ENCODE results near the gene TP73. TPM values are rescaled to one million over a fixed set of nuclear protein-coding genes. Genes with fewer than 3 reads are reported as not detected.

TP73 gene
- polyA plus RNA-seq, 1 experiment = not detected

DNA sequence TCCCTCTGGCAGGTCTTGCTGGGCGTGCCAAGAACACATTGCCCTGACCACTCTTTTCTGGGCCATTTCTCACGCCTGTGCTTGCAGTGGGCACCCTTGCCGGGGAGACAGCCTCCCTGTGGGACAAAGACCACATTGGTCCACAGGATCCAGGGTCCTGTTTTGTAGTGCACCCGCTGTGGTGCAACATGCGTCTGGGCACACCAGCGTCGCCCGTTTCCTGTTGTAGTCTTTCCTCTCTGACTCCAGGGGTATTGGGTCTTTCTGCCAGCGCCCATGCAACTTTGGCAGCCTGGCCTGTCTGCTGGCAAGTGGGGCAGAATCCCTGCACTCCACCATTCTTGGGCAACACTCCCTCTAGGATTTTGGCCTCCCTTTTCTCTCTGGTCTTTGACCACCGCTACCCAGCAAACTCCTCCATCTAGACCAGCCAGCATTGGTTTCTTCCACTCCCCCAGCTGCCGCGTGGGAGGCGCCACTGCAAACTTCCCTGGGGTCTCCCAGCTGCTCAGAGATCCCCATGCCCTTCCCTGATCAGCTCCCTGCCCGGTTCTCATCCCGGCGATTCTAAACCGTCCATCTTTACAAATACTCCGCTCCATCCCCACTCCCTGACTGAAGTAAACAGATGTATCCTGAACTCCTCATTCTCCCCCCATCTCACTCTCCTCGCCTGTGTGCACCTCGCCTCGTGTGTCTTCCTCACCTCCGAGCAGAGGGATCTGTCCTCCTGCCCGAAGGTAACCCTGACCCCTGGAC is 28.7 kb upstream of the TP73 start:
- ChIA-PET CTCF (interaction anchor here (0.9 to 6.4 kb wide), 2 partner anchors 35 to 171 kb away, joined by 4 to 64 read pairs; no protein-coding TSS in a partner anchor), POLR2A (no interaction called here)
- no peak for DNase-seq (ENCODE audit: low read depth, low spot score)
- Histone ChIP-seq H3K27me3 (ENCODE audit: control insufficient read depth, insufficient read depth, low read length) (no peaks in the 10 kb centered on the region), H3K4me3 (ENCODE audit: low read depth, low read length) (peak overlapping the region; percentile 88), H3K9me3 (ENCODE audit: control insufficient read depth, insufficient read depth, low read length) (no peaks in the 10 kb centered on the region; the same call in 1 of the 2 replicates), H3K27ac (ENCODE audit: low read depth, low read length) (no peak overlapping the region)
- TF ChIP-seq, protein P1, sequence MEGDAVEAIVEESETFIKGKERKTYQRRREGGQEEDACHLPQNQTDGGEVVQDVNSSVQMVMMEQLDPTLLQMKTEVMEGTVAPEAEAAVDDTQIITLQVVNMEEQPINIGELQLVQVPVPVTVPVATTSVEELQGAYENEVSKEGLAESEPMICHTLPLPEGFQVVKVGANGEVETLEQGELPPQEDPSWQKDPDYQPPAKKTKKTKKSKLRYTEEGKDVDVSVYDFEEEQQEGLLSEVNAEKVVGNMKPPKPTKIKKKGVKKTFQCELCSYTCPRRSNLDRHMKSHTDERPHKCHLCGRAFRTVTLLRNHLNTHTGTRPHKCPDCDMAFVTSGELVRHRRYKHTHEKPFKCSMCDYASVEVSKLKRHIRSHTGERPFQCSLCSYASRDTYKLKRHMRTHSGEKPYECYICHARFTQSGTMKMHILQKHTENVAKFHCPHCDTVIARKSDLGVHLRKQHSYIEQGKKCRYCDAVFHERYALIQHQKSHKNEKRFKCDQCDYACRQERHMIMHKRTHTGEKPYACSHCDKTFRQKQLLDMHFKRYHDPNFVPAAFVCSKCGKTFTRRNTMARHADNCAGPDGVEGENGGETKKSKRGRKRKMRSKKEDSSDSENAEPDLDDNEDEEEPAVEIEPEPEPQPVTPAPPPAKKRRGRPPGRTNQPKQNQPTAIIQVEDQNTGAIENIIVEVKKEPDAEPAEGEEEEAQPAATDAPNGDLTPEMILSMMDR (IDR thresholded peaks at IDR 0.05; ENCODE audit: low read depth, low read length) = no peak

DNA sequence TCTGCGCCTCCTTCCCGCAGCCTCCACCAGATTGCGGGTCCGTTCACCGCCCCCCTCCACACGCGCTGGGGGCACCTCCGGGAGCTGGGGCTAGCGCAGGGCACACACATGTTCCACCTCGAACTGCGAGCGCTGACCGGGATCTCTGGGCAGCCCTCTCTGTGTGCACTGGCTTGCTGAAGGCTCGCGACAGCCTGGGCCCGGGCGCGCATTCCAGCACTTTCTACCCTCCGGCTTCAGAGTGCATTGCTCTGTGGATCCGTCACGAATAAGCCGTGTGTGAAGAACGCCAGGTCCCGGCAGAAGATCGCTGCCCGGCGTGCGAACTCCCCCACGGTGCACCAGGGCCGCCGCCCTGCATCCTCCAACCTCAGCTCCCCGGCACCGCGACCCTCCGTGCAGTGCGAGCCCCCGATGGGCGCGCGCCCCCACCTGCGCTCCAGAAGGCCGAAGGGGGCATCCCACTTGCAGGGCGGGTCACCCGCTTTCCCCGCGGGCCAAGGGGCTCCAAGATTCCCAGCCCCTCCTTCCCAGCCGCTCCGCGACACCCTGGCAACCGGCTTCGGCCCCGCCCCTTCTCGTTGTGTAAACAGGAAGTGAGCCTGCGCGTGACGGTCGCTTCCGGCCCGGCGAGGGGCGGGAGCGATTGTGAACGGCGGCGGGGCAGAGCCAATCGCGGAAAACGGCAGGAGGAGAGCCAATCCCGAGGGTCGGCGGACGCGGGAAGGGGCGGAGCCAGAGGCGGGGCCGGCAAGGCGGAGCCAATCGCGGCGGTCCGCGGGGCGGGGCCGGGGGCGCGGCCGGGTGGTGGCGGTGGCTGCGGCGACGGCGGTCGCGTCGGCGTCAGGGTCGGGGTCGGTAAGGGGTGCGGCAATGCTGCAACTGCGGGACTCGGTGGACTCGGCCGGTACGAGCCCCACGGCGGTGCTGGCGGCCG is 27.8 kb upstream of the TP73 start, which contains the start of gene TPRG1L:
TPRG1L (plus strand) TSS at position 816 of the 937 bp plus-strand sequence; CDS start at position 874, 58 bp downstream.
- peak; percentile 84 for DNase-seq (ENCODE audit: low read depth, low spot score)
- ChIA-PET CTCF (interaction anchor here (6.4 kb wide), 1 partner anchor 171 kb away, joined by 64 read pairs; no protein-coding TSS in a partner anchor), POLR2A (no interaction called here)
- Histone ChIP-seq H3K27me3 (ENCODE audit: control insufficient read depth, insufficient read depth, low read length) (no peaks in the 10 kb centered on the region), H3K27ac (ENCODE audit: low read depth, low read length) (peak within 1 kb of the TSS; percentile 21), H3K4me3 (ENCODE audit: low read depth, low read length) (peak within 1 kb of the TSS; percentile 88), H3K9me3 (ENCODE audit: control insufficient read depth, insufficient read depth, low read length) (no peaks in the 10 kb centered on the region; the same call in 1 of the 2 replicates)
- TF ChIP-seq, protein P1 (IDR thresholded peaks at IDR 0.05; ENCODE audit: low read depth, low read length) = no peak

DNA sequence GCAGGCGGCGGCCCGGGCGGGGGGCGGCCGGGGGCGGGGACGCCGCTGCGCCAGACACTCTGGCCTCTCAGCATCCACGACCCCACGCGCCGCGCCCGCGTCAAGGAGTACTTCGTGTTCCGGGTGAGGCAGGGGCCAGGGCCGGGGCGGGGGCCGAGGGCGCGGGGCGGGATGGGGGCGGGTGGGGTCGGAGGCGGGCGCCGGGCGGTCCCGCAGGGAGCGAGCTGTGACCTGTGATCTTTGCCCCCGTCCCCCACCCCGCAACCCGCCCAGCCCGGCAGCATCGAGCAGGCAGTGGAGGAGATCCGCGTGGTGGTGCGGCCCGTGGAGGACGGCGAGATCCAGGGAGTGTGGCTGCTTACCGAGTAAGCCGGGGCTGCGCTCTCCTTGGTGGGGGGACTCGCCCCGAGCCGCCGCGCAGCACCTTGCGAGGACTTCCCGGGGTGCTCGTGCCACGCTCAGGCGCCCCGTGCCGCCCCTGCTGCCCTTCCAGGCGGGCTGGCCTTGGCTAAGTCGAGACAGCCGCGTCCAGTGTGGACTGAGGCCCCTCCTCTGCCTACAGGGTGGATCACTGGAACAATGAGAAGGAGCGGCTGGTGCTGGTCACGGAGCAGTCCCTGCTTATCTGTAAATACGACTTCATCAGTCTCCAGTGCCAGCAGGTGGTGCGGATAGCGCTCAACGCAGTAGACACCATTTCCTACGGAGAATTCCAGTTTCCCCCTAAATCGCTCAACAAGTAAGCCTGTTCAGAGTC is 27.0 kb upstream of the TP73 start:
- H3K4me3 ChIP-seq (ENCODE audit: low read depth, low read length) = peak overlapping the region; percentile 74
- CTCF ChIA-PET = interaction anchor here (0.9 to 1.2 kb wide), 4 partner anchors 11 to 172 kb away, joined by 3 to 6 read pairs (median 4); no protein-coding TSS in a partner anchor
- no peaks in the 10 kb centered on the region for H3K27me3 ChIP-seq (ENCODE audit: control insufficient read depth, insufficient read depth, low read length)
- DNase-seq (ENCODE audit: low read depth, low spot score) = no peak
- no peaks in the 10 kb centered on the region; the same call in 1 of the 2 replicates for H3K9me3 ChIP-seq (ENCODE audit: control insufficient read depth, insufficient read depth, low read length)
- TF ChIP-seq, protein P1 (IDR thresholded peaks at IDR 0.05; ENCODE audit: low read depth, low read length) = no peak
- H3K27ac ChIP-seq (ENCODE audit: low read depth, low read length) = no peak overlapping the region
- POLR2A ChIA-PET = no interaction called here

DNA sequence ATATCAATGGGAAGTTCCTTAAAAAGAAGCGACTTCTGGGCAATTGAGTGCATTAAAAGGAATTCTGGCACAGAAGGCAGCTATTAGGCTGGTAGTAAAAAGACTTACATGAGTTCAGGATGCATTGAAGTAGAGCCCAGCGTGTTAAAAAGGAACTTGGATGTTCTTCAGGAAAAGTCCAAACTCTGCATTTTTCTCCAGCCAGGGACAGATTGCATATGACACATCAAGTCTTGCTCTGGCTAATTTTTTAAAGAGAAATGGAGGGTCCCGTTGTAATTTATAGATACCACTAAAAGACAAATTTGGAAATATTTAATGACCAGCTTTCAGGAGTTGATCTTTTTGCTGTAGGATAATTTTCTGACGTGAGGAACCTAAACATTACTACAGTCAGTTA is 26.3 kb upstream of the TP73 start:
- Histone ChIP-seq H3K27ac (ENCODE audit: low read depth, low read length) (no peak overlapping the region), H3K9me3 (ENCODE audit: control insufficient read depth, insufficient read depth, low read length) (no peaks in the 10 kb centered on the region; the same call in 1 of the 2 replicates), H3K4me3 (ENCODE audit: low read depth, low read length) (peak overlapping the region; percentile 74), H3K27me3 (ENCODE audit: control insufficient read depth, insufficient read depth, low read length) (no peaks in the 10 kb centered on the region)
- TF ChIP-seq, protein P1 (IDR thresholded peaks at IDR 0.05; ENCODE audit: low read depth, low read length) = no peak
- ChIA-PET POLR2A (interaction anchor here (0.7 kb wide), 1 partner anchor 136 kb away, joined by 4 read pairs; no protein-coding TSS in a partner anchor), CTCF (interaction anchor here (0.7 to 1.3 kb wide), 6 partner anchors 12 to 173 kb away, joined by 3 to 6 read pairs (median 4); partner anchors contain the start of gene WRAP73)
- no peak for DNase-seq (ENCODE audit: low read depth, low spot score)
